ENCODE data around the gene SGIP1. TPM values are rescaled to one million over a fixed set of nuclear protein-coding genes. Genes with fewer than 3 reads are reported as not detected.

The SGIP1 gene
- total and polyA plus RNA-seq, 2 donors (not counting 3 experiments of a cell fraction or from before 2014, with no cell fraction given) = 30.9 to 68.9 TPM

DNA sequence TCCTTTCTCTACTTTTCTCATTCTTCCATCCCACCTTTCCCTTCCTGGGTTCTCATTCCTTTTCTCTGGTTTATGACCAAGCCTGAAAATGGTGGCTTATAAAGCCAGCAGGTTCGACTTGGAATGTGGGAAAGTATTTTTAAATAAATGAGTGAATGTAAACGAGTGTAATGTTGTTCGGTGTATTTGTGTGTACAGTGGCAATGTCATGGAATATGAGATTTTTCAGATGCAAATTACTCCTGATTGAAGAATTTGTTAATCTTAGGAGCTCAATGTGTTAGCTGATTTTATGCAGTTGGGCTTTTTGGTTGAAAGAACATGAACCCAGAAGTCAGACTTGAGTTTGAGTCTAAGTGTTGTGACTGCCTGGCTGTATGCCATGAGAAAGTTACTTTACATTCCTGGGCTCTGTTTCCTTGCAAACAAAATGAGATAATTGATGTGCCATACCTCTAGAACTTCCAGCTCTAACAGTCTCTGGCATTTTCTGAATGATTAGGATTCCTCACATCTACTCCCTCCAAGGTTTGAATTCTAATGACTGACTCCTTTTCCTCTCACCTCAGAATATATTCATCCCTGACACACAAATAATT lies 6.6 kb downstream of the SGIP1 start:
- no TSS peak for BruUV-seq (replicated peaks)
- Histone ChIP-seq H3K9me1 (replicated peaks; ENCODE audit: control insufficient read depth, extremely low read depth, insufficient read depth, low read length) (no peaks in the 10 kb centered on the region), H4K20me1 (replicated peaks; ENCODE audit: control insufficient read depth, extremely low read depth, insufficient read depth, low read length) (no peaks in the 10 kb centered on the region), H3K9me3 (replicated peaks; ENCODE audit: control insufficient read depth, insufficient read depth, low read length) (no peaks in the 10 kb centered on the region), H3K9ac (replicated peaks; ENCODE audit: extremely low read depth, insufficient read depth, low read length) (no peak overlapping the region), H3K79me2 (ENCODE audit: control insufficient read depth, insufficient read depth, low read length) (no peaks in the 10 kb centered on the region), H2AFZ (ENCODE audit: low read depth, low read length) (no peak overlapping the region), H3K27me3 (ENCODE audit: control insufficient read depth in 2 of 2, insufficient read depth in 2 of 2, low read length in 2 of 2) (no peaks in the 10 kb centered on the region), H3K27ac (ENCODE audit: insufficient read depth, low read depth, low read length) (no peak overlapping the region), H3K4me3 (replicated peaks in 1 of 3; ENCODE audit: insufficient read depth in 1 of 3, low read depth in 1 of 3, low read length in 3 of 3) (no peak overlapping the region), H3K4me2 (ENCODE audit: insufficient read depth, low read length) (no peak overlapping the region), H3K36me3 (ENCODE audit: control insufficient read depth in 2 of 2, extremely low read depth in 1 of 2, insufficient read depth in 2 of 2, low read length in 2 of 2) (no peaks in the 10 kb centered on the region), H3K4me1 (ENCODE audit: control insufficient read depth, extremely low read depth, insufficient read depth, low read length) (peaks cover 42% of the 10 kb centered on the region)
- ChIA-PET POLR2A (no interaction called here), CTCF (interaction anchor here (1.2 to 1.8 kb wide), 2 partner anchors 185 to 193 kb away, joined by 3 to 5 read pairs; no protein-coding TSS in a partner anchor)
- no peak for TF ChIP-seq CTCF (IDR thresholded peaks at IDR 0.05; ENCODE audit: extremely low read depth in 1 of 2, insufficient read depth in 1 of 2, low read depth in 1 of 2, low read length in 2 of 2)
- peak; percentile 7 for TF ChIP-seq JUN (IDR thresholded peaks at IDR 0.05; ENCODE audit: borderline replicate concordance, insufficient read depth, insufficient read length, low read depth)
- intact Hi-C loops (cut with micrococcal nuclease) (no loop called here), dilution Hi-C loops (cut with MboI; ENCODE audit: extremely low pct_ligation_motif_present, low sequenced_read_pairs) (loop anchor here (25.0 kb wide), 1 partner anchor 203 kb away; no protein-coding TSS in a partner anchor)
- DNase-seq (ENCODE audit: low read depth, low spot score) = peak; percentile 62
- no peak for FAIRE-seq

GRCh38 chr1:66542314-66542713 lies 8.4 kb downstream of the SGIP1 start:
- ChIA-PET POLR2A (interaction anchor here (1.5 kb wide), 1 partner anchor 8 kb away, joined by 5 read pairs; the partner anchor contains the start of gene SGIP1), CTCF (interaction anchor here (1.1 to 1.5 kb wide), 4 partner anchors 9 to 184 kb away, joined by 3 to 17 read pairs (median 6); partner anchors contain the start of gene SGIP1)
- H3K79me2 ChIP-seq (ENCODE audit: control insufficient read depth, insufficient read depth, low read length) = no peaks in the 10 kb centered on the region
- no peak overlapping the region for H3K4me3 ChIP-seq (replicated peaks in 1 of 3; ENCODE audit: insufficient read depth in 1 of 3, low read depth in 1 of 3, low read length in 3 of 3)
- BruUV-seq (replicated peaks) = no TSS peak
- no peaks in the 10 kb centered on the region for H3K36me3 ChIP-seq (ENCODE audit: control insufficient read depth in 2 of 2, extremely low read depth in 1 of 2, insufficient read depth in 2 of 2, low read length in 2 of 2)
- no peak overlapping the region for H2AFZ ChIP-seq (ENCODE audit: low read depth, low read length)
- no peaks in the 10 kb centered on the region for H3K9me1 ChIP-seq (replicated peaks; ENCODE audit: control insufficient read depth, extremely low read depth, insufficient read depth, low read length)
- H3K4me1 ChIP-seq (ENCODE audit: control insufficient read depth, extremely low read depth, insufficient read depth, low read length) = peaks cover 36% of the 10 kb centered on the region
- H3K9me3 ChIP-seq (replicated peaks; ENCODE audit: control insufficient read depth, insufficient read depth, low read length) = no peaks in the 10 kb centered on the region
- FAIRE-seq (no peak), DNase-seq (ENCODE audit: low read depth, low spot score) (no peak)
- no peak overlapping the region for H3K4me2 ChIP-seq (ENCODE audit: insufficient read depth, low read length)
- dilution Hi-C loops (cut with MboI; ENCODE audit: extremely low pct_ligation_motif_present, low sequenced_read_pairs) = loop anchor here (25.0 kb wide), 1 partner anchor 205 kb away; no protein-coding TSS in a partner anchor
- peak overlapping the region; percentile 90 for H3K27ac ChIP-seq (ENCODE audit: insufficient read depth, low read depth, low read length)
- TF ChIP-seq, protein P1, sequence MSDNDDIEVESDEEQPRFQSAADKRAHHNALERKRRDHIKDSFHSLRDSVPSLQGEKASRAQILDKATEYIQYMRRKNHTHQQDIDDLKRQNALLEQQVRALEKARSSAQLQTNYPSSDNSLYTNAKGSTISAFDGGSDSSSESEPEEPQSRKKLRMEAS (IDR thresholded peaks at IDR 0.05; ENCODE audit: insufficient read depth, insufficient read length) = no peak
- TF ChIP-seq POLR2A (IDR thresholded peaks at IDR 0.05; ENCODE audit: low read depth, low read length) (no peak), CTCF (IDR thresholded peaks at IDR 0.05; ENCODE audit: extremely low read depth in 1 of 2, insufficient read depth in 1 of 2, low read depth in 1 of 2, low read length in 2 of 2) (no peak), POLR2AphosphoS5 (IDR thresholded peaks at IDR 0.05; ENCODE audit: insufficient read depth, low read depth, low read length) (no peak), FOS (IDR thresholded peaks at IDR 0.05; ENCODE audit: borderline replicate concordance, insufficient read depth, low read length) (no peak), GATA2 (IDR thresholded peaks at IDR 0.05; ENCODE audit: insufficient read depth, insufficient read length, low read depth, low read length) (no peak), JUN (IDR thresholded peaks at IDR 0.05; ENCODE audit: borderline replicate concordance, insufficient read depth, insufficient read length, low read depth) (no peak), EZH2 (IDR thresholded peaks at IDR 0.05; ENCODE audit: borderline replicate concordance, low read depth, low read length, severe bottlenecking) (no peak), MYC (IDR thresholded peaks at IDR 0.05; ENCODE audit: low read depth, low read length) (no peak)
- no peaks in the 10 kb centered on the region for H4K20me1 ChIP-seq (replicated peaks; ENCODE audit: control insufficient read depth, extremely low read depth, insufficient read depth, low read length)
- no peaks in the 10 kb centered on the region for H3K27me3 ChIP-seq (ENCODE audit: control insufficient read depth in 2 of 2, insufficient read depth in 2 of 2, low read length in 2 of 2)
- intact Hi-C loops (cut with micrococcal nuclease) = loop anchor here (2.0 kb wide), 2 partner anchors 16 to 206 kb away; no protein-coding TSS in a partner anchor
- no peak overlapping the region for H3K9ac ChIP-seq (replicated peaks; ENCODE audit: extremely low read depth, insufficient read depth, low read length)
